Astrocyte of the spinal cord (primary cell): ENCODE measurements around the gene MGARP.
"Not testable (repeated sequence)": the region's sequence is repeated elsewhere in the genome, so short reads cannot be mapped to it uniquely, and the experiment has no call there.

Source experiments
- DNase-seq: peaks from one replicate; pipeline ENCODE4 v3.0.0; 2011; ENCODE audit warnings: low read depth, low spot score
- H3K4me3 ChIP-seq: 2 replicates; pipeline ENCODE4 v1.5.1; 2011; ENCODE audit warnings: low read depth, mild to moderate bottlenecking, low read length, moderate library complexity
- in situ Hi-C: cut with HindIII; loops from 2 replicates; pipeline ENCODE4 v1.10.0; 2017; ENCODE audit warnings: low sequenced_read_pairs
- TF ChIP-seq, protein P1 (sequence below): IDR thresholded peaks from 2 replicates; pipeline ENCODE4 v1.5.1; 2012; ENCODE audit warnings: low read depth, mild to moderate bottlenecking, low read length, inconsistent platforms

Gene MGARP

DNA sequence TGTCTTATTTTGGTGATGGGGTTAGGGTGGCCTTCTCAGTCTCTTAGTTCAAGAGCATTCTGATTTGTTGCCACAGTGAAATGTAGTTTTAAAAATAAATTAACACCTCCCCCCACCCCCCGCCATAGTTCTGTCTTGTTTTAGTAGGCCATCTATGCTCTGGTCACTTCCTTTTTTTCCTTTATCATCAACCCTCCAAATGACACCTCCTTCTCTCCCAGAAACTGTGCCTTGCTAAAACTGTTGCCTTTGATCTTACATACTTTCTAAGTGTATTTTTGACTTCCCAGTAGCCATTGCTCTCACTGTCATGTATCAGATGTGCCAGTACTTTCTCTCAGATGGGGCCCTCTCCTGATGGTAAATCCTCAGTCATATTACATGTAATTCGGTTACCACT is 36.7 kb upstream of the MGARP start:
- DNase-seq, result no peak
- H3K4me3 ChIP-seq, result no peak overlapping the region
- in situ Hi-C loops, result no loop called here
- TF ChIP-seq, protein P1, sequence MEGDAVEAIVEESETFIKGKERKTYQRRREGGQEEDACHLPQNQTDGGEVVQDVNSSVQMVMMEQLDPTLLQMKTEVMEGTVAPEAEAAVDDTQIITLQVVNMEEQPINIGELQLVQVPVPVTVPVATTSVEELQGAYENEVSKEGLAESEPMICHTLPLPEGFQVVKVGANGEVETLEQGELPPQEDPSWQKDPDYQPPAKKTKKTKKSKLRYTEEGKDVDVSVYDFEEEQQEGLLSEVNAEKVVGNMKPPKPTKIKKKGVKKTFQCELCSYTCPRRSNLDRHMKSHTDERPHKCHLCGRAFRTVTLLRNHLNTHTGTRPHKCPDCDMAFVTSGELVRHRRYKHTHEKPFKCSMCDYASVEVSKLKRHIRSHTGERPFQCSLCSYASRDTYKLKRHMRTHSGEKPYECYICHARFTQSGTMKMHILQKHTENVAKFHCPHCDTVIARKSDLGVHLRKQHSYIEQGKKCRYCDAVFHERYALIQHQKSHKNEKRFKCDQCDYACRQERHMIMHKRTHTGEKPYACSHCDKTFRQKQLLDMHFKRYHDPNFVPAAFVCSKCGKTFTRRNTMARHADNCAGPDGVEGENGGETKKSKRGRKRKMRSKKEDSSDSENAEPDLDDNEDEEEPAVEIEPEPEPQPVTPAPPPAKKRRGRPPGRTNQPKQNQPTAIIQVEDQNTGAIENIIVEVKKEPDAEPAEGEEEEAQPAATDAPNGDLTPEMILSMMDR, result no peak

DNA sequence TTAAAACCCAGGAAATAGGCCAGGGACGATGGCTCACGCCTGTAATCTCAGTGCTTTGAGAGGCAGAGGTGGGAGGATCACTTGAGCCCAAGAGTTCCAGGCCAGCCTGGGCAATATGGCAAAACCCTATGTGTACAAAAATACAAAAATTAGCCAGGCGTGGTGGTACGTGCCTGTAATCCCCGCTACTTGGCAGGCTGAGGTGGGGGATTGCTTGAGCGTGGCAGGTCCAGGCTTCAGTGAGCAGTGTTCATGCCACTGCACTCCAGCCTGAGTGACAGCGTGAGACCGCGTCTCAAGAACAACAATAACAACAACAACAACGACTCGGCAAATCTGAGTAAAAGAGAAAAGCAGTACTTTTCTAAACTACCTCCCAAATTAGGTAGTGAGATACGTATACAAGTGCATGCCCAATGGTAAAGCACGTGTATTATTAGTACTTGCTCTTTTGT is 35.2 kb upstream of the MGARP start:
- TF ChIP-seq, protein P1, result no peak
- in situ Hi-C loops, result no loop called here
- no peak for DNase-seq
- no peak overlapping the region for H3K4me3 ChIP-seq

DNA sequence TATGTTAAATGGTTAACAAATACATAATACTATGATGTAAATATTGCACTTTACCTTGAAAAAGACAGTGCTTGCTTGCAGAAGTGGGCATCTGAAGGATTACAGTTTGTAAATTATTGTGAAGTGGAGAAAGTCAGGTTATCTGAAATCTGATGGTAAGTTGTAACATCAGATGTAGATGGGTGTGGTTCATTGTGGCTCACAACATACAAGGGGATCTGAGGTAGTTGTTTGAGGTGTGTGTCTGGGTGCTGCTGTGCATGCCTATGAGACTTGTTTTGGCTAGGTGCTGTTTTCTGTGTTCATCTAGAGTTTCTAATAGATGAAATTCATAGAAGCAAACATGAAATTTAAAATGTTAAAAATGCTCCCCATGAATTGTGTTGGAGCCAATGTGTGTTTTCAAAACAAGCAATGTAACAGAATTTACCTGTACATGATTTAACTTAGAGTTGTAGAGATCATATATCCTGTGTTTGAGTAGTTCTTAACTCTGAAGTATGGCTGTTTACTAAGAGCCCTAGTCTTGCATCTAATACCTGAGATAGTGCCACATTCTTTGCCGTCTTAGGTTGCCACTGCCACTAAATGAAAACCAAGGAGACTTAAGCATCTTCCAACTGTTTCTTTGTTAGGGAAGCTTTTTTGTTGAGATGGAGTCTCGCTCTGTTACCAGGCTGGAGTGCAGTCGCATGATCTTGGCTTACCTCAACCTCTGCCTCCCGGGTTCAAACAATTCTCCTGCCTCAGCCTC is 34.2 kb upstream of the MGARP start:
- in situ Hi-C loops, result no loop called here
- no peak for DNase-seq
- no peak overlapping the region for H3K4me3 ChIP-seq
- TF ChIP-seq, protein P1, result no peak

DNA sequence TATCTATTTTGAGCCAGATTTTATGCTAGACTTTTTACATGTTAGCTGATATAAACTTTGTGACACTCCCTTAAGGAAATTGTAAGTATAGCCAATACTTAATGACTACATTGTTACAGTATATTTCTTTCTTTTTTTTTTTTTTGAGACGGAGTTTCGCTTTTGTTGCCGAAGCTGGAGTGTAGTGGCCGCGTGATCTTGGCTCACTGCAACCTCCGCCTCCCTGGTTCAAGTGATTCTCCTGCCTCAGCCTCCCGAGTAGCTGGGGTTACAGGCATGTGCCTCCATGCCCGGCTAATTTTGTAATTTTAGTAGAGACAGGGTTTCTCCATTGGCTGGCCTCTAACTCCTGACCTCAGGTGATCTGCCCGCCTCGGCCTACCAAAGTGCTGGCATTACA is 33.4 kb upstream of the MGARP start:
- in situ Hi-C loops, H3K4me3 ChIP-seq, DNase-seq: not testable (repeated sequence)

DNA sequence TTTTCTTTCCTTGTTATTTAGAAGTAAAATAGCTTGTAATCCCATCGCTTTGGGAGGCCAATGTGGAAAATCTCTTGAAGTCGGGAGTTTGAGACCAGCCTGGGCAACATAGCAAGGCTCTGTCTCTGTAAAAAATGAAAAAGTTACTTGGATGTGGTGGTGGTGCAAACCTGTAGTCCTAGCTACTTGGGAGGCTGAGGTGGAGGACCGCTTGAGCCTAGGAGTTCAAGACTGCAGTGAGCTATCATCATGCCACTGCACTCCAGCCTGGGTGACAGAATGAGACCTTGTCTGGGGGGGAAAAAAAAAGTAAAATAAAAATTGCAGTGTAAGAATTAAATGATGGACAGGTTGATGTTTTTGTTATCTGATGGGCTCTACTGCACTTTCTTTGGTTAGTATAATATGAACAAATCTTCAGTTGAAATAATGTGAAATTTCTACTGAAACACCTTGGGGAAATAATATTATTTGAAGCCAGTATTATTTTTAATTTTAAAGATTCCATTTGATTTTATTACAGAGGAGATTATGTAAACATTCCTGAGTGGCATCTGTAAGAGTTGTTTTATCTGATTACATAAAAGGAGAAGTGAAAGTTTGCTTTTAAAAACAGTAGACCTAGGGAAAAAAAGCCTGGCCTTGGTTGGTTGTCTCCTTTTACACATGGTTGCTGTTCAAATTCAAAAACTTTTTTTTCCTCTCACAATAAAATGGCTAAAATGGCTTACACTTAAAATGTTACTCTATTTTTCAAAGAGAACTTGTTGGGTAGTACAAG is 32.7 kb upstream of the MGARP start:
- DNase-seq, result no peak
- in situ Hi-C loops, result no loop called here
- H3K4me3 ChIP-seq, result no peak overlapping the region
- TF ChIP-seq, protein P1, result no peak

DNA sequence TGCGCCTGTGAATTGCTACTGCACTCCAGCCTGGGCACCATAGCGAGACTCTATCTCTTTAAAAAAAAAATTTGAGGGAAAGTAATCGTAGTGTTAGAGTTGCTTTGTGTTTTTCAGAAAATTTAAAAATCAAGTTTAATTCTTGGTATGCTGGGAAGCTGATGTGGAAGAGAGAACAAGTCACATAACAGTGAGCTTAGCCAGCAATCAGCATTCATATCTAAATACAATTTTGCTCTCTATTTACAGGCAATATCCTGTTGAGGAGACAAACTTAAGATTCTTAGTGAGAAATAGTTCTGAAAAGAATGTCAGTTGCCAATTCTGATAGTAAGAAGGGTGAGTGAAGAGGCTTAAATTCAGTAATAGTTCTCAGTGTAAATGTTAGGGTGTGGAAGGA is 31.9 kb upstream of the MGARP start:
- in situ Hi-C loops, result no loop called here
- TF ChIP-seq, protein P1, result no peak
- H3K4me3 ChIP-seq, result no peak overlapping the region
- DNase-seq, result no peak

DNA sequence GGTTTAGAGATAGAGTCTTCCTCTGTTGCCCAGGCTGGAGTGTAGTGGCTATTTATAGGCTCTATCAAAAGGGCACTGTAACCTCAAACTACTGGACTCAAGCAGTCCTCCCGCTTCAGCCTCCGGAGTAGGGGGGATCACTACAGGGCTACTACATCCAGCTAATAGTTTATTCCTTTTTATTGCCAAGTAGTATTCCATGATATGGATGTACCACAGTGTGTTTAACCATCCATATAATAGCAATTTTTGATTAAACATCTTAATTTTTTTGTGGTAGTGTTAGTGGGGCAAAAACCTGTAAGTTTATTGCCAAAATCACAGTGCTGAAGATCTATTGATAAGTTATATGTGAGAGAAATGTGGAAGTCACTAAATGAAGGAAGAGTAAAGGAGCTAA is 24.9 kb upstream of the MGARP start:
- TF ChIP-seq, protein P1, result no peak
- DNase-seq, result no peak
- H3K4me3 ChIP-seq, result no peak overlapping the region
- in situ Hi-C loops, result no loop called here
